ENCODE results near the gene LINGO1.

Gene LINGO1

DNA sequence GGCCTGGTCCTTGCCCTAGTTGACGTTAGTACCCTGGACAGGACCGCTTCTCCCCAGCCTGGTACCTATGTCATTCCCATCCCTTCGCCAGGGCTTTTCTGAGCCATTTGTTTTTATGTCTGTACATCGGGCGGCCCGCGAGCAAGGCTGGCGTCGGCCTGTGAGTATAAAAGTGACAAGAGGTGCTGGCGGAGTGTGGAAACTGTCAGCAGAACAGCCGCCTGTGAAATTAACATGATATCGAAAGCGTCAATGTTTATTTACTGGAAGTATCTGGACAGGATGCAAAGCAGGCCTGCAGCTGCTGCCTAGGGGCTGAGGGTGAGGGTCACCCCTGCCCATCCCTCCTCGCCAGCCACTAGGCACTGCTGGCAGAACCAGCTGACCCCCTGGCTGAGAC lies 33.4 kb downstream of the LINGO1 start:
- DNase-seq (ENCODE audit: insufficient read length, low spot score) (no peak), FAIRE-seq (no peak)

DNA sequence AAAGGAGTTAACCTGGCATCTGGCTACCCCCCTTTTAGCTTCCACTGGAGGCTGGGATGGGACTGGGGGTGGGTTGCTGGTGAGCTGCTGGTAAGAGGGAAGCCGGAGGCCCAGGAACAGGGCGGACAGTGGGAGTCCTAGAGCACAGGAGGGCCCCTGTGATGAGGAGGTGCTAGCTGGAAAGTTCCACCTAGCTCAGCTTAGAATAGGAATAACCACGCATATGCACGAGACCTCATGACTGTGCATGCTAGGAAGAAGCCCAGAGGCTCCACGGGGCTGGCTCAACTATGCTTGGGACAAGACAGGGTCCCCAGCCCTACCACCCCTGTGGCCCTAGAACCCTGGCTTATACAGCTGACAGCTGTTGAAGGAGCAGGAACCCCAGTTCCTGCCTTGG lies 34.1 kb downstream of the LINGO1 start:
- FAIRE-seq (no peak), DNase-seq (ENCODE audit: insufficient read length, low spot score) (no peak)

DNA sequence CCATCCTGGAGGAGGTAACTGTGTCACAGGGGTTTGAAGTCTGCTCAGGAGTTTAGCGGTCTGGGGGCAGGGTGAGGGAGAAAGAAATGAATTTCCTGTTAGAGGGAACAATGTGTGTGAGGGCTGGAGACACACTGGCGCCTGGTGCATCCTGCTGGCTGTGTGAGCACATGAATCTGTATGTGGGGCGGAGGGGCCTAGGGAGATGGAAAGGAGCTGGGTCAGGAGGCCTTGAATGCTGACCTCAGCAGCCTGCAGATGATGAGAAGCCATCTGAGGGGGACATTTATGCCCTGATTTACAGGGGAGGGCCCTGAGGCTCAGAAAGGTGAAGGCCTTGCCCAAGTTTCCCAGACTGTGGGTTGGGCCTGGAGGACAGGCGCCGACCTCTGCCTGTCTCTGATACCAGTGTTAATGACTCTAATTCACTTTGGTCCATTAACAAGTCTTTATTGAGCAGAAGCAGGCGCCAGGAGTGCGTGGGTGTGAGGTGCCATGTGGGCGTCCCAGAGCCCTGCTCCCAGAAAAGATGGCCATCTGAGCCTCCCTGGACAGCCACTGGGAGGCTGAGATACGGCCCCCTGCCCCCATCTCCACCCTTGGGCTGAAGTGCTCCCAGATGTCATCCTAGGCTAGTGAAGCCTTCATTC lies 34.8 kb downstream of the LINGO1 start:
- DNase-seq (ENCODE audit: insufficient read length, low spot score) = no peak
- FAIRE-seq = no peak

DNA sequence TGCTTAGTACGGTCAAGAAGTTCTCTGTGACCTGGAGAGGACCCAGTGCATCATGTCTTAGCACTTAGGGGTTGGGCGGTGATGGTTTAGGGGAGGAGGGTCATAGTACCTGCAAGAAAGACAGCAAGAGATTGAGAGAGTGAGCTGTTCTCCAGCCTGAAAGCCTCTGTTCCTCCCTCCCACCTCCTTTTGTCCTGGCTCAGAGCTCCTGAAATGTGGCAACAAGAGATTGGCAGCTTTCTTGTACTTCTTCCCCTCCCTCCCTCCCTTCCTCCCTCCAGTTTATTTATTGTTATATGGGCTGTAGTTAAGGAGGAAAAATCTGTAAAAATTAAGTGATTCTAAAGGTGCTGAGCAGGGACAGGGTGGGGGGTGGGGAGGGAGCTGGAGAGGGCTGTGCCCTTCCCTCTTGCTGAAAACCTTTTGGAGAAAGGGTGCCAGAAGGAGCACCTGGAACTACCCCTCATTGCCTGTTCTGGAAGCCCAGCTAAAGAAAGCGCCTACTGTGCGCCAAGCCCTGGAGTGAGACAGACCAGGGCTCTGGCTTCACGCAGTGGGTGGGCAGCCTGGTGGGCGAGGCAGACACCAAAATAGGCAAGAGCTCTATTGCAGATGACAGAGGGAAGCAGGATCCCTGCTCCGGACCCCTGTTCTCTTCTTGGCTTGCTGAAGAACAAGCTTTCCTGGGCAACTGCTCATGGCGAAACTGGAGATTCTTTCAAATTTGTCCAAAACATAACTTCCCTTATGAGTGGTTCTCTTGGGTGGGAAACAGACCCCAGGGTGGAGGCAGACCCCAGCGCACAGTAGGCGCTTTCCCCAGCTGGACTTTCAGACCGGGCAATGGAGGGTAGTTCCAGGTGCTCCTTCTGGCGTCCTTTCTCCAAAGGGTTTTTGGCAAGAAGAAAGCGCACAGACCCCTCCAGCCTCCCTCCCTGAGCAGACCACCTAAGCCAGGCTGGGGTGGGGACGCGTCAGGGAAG lies 35.6 kb downstream of the LINGO1 start:
- DNase-seq (ENCODE audit: insufficient read length, low spot score) (no peak), FAIRE-seq (no peak)

DNA sequence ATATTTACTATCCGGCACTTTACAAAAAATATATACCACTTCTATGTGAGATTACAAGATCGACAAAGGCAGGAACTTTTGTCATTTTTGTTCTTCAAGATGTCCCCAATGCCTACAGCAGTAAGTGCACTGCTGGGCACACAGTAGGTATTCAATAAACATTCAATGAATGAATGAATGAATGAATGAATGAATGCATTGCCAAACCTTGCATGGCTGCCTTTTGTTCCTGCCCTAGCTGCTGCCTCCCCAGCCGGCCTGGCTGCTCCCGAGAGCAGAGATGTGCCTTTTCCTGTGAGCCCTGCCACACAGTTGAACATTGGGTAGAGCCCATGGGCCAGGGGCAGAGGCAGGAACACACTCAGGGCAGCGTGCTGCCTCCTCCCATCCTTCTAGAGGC lies 37.5 kb downstream of the LINGO1 start:
- FAIRE-seq (no peak), DNase-seq (ENCODE audit: insufficient read length, low spot score) (no peak)

DNA sequence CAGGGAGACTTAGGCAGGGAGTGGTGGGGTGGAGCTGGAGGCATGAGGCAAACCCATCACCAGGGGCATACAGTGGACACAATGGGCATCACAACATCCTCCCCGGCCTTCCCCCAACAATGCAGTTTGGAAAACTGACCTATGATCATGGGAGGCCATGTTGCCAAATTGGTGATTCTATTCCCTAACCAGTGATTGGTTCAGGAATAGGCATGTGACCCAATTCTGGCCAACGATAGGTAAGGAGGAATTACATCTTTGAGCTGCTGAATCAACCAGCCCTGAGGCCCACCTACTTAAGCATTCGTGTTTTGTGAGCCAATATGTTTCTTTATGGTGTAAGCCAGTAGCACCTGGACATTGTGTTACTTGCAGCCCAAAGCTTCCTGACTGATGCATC lies 40.0 kb downstream of the LINGO1 start:
- FAIRE-seq (no peak), DNase-seq (ENCODE audit: insufficient read length, low spot score) (no peak)

DNA sequence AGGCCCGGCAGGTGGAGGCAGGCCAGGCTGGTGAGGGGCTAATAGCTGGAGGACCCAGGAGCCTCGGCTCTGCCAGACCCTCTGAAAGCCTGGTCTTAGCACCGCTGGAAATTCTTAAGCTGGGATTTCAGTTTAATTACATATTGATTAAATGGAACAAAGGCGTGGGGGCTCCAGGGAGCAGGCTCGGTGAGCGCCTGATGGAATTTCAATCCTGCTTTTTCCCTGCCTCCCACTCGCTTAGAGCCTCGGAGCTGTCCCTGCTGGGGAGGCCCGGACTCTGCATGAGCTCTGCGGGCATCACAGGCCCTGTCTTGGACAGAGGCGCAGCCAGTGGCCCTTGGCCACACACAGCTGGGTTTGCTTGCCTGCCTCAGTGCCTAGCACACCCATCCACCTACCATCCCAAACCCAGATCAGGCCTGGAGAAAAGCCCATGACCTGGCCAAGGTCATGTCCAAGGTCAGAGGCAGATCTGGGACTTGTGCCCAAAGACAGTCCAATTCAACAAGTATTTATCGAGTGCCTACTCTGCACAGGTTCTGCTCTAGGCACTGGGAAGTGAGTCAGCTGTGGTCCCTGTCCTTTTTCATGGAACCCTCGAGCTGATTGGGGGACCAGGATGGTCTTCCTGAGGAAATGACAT lies 40.6 kb downstream of the LINGO1 start:
- no peak for FAIRE-seq

DNA sequence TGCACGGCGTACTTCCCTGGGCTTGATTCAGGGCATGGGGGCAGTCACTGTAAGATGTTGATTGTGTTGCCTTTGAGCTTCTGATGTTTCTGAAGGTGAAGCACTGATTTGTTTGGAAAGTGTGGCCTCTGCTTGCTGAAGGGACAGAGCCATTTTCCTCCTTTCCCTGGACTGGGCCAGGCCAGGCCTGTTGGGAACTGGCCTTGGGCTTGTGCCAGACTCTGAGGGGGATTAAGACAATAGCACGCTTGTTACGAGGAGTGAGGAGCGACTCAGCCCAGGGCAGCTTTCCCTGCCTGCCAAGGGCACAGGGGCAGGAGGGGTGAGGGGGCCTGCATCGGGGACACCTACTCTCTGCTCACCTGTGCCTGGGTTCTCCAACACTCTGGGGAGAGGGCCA lies 42.9 kb downstream of the LINGO1 start:
- no peak for FAIRE-seq

More for the DNA sequence above, 40.6 kb downstream of the LINGO1 start:
- no peak for DNase-seq (ENCODE audit: insufficient read length, low spot score)

DNA sequence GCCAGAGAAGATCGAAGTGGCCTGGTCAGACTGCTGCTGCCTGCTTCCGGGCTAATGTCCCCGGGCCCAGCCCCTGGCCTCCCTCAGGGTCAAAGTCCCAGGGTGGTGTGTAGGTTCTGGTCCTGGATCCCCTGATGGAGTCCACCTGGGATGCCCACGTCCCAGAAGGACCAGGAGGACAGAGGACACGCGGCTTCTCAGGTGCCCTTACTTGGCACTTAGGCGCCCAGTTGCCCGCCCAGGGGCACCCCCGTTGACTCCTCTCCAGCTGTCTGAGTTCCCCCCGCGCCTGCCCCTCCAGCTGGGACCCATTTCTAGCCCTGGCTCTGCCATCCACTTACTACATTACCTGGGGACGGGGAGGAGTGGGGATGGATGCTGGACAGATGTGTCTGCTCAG lies 44.6 kb downstream of the LINGO1 start:
- no peak for FAIRE-seq

More for the DNA sequence above, 42.9 kb downstream of the LINGO1 start:
- no peak for DNase-seq (ENCODE audit: insufficient read length, low spot score)

DNA sequence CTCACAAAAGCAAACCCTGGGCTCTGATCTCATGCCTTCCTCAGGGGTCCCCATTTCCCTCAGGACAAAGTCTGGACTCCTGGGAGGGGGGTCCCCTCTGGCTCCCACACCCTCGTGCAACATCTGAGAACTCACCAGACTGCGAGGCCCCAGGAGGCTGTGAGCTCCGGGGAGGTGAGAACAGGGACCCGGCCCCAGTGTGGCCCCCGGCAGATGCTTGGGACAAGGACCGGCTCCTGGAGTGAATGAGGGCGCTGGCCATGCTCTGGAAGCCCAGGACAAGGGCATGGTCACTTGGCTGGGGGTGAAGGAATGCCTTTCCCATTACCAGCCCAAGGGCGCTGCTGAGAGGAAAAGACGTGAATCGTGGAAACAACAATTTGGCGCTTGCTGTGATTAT lies 48.0 kb downstream of the LINGO1 start:
- FAIRE-seq (no peak), DNase-seq (ENCODE audit: insufficient read length, low spot score) (no peak)

More for the DNA sequence above, 44.6 kb downstream of the LINGO1 start:
- DNase-seq (ENCODE audit: insufficient read length, low spot score) = no peak

DNA sequence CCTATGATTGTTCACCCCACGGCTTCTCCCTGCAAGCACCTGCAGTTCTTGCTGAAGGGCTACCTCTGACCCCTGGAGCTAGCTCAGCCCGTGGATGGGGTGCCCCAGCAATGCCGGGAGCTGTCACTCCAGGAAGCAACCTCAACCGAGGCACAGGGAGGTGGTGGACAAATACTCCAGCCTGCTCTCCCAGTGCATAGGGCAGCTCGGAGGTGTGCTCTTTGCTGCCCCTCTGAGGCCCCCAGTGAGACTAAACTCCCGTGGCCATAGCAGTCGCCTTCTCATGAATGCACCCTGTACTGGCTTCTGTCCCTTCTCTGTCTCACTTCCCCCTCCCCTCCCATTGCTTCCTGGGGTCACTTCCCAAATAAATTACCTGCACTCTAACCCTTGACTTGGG lies 48.5 kb downstream of the LINGO1 start:
- FAIRE-seq (no peak), DNase-seq (ENCODE audit: insufficient read length, low spot score) (no peak)

DNA sequence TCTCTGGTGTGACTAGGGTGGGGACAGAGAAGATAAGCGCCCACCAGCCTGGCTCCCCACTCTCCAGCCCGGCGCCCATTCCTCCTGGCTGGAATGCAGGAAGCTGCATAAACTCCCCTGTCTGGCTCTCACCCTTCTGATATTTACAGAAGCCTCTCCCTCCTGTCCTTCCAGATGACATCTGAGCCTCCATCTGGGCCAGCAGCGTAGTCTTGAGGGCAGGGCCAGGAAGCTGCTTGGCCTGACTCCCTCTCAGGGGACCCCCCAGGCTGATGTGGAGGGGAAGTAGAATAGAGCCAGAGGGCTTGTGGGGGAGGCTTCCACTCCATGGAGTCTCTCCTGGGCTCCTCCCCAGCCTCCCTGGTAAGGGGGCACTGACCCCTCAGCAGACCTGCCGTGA lies 49.9 kb downstream of the LINGO1 start:
- FAIRE-seq (no peak), DNase-seq (ENCODE audit: insufficient read length, low spot score) (no peak)

DNA sequence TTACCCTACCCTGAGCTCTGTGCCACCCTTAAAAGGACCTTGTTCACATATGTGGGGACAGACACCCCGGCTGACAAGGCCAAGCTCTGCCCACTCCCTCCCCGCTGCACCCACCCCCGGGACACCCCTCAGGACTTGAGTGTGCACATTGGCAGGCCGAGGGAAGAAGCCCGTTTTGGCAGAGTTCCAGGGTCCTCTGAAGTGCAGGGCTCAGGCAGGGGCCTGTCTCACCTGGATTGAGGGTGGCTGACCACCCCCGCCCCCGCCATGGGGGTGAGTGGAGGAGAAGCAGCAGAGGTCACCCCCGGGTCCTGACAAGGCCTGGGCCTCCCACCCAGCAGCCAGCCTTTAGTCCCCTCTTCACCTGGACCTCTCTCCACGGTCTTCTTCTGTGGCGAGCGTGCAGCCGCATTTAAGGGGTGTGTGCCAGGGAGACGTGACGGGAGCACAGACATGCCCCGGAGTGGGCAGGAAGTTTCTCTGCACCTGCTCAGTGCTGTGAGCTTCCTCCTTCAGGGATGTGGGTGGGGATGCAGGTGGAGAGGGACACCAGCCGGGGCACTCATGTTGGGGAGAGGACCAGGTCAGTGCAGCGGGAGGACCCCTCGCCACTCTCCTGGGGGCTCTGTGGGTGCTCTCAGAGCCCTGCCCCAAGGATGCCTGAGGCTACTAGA lies 50.7 kb downstream of the LINGO1 start:
- DNase-seq (ENCODE audit: insufficient read length, low spot score) = no peak
- no peak for FAIRE-seq

DNA sequence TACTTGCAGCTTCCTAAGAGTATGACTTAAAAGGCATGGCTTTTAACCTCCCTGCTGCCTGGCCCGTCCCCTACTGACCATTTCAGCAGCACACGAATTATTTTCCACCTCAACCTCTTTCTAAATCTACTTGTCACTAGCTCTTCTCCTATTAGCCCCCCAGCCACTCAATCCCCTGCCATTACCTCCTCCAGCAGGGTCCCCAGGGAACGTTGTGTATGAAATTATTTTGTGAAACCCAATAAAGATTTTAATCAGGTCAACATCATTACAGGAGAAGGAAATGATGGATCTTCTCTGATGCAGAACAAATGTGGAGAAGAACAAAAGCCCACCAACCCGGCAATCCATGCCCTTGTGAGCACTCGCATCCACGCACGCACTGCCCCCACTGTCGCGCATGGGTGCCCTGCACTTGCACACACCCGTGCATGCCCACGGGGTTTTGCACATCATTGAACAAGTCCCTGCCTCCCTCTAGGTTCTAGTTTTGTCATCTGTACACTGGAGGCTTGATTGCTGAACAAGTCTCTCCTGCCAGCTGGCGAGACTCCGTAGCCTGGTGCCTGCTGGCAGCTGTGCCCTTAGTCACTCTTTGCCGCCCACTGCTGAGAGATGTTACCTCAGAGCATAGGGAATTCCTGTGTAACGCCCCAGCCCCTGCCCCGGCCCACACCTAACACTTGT lies 51.6 kb downstream of the LINGO1 start:
- no peak for DNase-seq (ENCODE audit: insufficient read length, low spot score)

DNA sequence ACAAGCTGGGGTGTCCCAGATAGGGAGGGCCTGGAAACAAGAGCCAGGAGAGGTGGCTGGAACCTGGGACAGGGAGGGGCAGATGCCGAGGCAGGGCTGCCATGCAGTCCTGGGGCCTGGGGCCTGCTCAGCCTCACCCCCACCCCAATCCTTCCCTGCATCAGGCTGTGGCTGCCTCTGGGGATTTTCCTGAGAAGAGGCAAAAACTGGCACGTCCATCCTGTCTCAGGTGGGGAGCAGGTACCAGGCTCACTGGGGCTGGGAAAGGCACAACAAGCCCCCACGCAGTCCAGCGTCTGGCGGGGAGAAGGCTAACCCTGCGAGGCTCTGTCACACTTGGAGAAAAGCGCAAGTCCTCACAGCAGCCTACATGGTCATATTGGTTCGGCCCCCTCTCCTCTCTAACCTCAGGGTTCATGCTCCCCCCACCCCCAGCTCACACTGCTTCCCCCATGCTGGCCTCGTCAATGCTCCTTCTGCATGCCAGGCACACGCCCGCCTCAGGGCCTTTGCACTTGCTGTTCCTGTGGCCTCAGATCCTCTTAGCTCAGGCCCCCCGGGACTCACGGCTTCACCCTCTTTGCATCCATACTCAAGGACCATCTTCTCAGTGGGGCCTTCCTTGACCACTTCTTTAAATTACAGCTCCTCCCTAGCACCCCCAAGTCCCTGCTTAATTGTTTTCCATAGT lies 53.1 kb downstream of the LINGO1 start:
- FAIRE-seq = no peak
- no peak for DNase-seq (ENCODE audit: insufficient read length, low spot score)

More for the DNA sequence above, 51.6 kb downstream of the LINGO1 start:
- FAIRE-seq = no peak

DNA sequence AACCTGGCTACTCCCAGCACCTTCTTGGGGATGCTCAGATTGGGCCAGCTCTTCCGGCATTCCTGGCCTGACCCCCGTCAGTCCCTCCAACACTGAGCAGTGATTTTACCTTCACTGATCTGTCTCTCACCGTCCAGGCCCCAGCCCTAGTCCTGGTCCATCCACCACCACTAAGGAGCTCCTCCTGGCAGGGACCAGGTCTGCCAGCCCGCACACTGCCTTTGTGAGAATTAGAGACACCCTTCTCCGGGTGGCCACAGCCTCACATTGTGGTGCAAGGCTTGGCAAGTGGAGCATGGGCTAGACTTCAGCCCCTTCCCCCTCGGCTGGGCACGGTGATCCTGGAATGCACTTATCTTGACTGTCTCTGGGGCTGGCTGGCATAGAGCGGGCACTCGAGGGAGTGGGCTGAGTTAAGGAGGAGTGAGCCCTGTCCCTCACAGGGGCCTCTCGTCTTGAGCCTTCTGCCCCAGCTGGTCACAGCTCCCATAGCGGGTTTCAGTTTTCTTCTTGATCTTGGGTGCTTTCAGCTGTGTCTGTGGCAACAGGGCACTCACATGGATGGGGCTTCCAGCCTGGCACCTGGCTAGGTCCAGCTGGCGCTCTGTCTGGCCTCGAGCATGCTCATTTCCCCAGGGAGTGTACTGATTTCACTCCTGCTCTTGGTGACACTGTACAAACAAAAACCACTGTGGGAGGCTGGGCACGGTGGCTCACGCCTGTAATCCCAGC lies 53.9 kb downstream of the LINGO1 start:
- no peak for FAIRE-seq
- no peak for DNase-seq (ENCODE audit: insufficient read length, low spot score)

DNA sequence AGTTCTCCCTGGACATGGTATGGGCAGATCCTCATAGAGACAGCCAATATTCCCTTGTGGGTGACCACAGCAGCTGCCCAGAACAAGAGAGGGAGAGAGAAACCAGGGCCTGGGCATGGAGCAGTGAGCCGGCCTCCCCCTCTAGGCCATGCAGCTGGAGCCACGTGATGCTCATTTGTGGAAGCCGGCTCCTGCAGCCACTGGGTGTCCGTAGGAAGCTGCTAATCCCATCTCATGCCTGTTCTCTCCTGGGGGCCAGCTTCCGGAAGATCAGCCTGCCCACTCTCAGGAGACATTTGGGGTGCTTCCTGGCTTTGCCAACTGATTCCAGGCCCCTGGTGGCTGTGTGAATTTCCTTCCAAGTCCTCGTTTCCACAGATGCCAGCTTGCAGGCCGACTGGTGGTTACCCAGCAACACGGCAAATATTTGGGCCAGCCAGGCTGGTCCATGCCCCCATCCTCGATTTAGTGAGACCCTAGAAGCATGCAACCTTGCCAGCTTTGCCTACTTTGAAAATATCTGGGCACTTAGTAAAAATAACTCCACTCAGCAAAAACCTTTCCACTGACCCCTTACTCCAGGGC lies 55.3 kb downstream of the LINGO1 start:
- no peak for FAIRE-seq
- DNase-seq (ENCODE audit: insufficient read length, low spot score) = no peak

DNA sequence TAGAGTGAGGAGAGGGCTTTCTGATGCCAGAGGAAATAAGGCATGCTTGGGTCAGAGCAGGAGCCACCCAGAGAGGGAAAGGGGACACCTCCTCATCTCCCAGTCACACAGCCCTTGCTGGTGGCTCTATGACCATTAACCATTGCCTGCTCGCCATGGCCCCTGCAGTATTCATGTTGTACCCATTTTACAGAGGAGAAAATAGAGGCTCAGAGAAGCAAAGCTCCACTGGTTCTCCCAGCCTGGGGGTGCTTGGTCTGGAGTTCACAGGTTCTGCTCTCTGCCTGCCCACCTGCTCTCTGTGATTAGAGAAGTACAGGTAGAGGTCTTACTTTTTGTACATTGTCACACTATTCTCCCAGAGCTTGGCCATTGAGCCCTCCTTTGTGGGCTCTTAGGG lies 56.2 kb downstream of the LINGO1 start:
- FAIRE-seq = no peak

More for the DNA sequence above, 56.2 kb downstream of the LINGO1 start:
- no peak for DNase-seq (ENCODE audit: insufficient read length, low spot score)
